NK-92 (cell line): ENCODE measurements around the gene CST7.
"Not testable (repeated sequence)": the region's sequence is repeated elsewhere in the genome, so short reads cannot be mapped to it uniquely, and the experiment has no call there.

Source experiments
- DNase-seq: peaks from one replicate; lab custom pipeline; 2025; ENCODE audit not compliant: unreplicated experiment; lab: John Stamatoyannopoulos, UW

CST7 gene, protein sequence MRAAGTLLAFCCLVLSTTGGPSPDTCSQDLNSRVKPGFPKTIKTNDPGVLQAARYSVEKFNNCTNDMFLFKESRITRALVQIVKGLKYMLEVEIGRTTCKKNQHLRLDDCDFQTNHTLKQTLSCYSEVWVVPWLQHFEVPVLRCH

GRCh38 chr20:24948939-24949679, at the start of gene CST7:
Gene CST7, plus strand, starts transcription at chr20:24949269. Its CDS starts 237 bp downstream, at chr20:24949506.
- no peak for DNase-seq

GRCh38 chr20:24906806-24907205, 42.3 kb upstream of the CST7 start:
- no peak for DNase-seq

DNA sequence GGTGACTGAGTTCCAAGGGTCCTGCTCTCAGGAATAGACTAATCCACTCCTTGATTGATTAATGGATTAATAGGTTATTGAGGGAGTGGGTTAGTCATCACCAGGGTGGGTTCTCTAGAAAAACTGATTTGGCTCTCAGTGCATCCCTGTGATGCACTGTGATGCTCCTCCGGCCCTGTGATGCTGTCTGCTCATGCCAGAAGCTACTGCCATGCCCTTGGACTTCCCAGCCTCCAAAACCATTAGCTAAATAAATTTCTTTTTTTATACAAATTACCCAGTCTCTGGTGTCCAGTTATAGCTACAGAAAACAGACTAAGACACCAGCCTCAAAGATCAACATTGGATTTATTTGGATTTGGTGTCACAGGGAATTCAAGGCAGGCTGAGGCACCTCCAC, 40.4 kb upstream of the CST7 start:
- DNase-seq, result no peak

DNA sequence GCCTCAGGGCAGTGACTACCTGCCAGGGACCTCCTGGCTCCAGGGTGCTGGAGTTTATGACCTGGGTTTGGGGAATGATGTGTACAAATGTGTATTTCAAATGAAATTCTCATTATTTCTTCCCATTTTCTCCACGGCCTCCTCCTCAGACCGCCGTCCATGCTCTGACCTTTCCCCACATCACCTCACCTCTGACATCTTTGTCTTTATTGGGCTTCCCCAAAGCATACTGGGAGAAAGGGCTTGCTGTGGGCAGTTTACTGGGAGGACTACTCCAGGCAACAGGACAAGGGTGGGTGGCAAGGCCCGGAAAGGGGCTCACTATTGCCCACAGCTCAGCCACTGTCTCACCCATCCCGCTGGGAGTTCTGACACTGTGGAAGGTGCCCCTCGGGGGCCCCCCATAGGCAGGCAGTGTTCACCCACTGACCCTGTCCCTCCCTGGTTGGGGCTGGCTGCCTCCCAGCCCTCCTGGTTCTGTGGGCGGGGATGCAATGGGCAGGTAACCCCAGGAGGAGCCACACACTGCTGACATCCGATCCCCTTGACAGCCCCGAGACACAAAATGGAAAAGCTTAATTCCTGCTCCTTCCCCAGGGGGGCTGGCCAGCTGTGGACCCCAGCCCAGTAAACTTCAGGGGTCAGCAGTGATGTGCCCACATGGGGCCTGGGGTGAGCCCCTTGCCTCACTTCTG, 39.8 kb upstream of the CST7 start:
- DNase-seq, result no peak

GRCh38 chr20:24909861-24910260, 39.2 kb upstream of the CST7 start:
- no peak for DNase-seq

GRCh38 chr20:24910461-24910860, 38.6 kb upstream of the CST7 start:
- DNase-seq, result no peak

GRCh38 chr20:24911461-24911860, 37.6 kb upstream of the CST7 start:
- no peak for DNase-seq

DNA sequence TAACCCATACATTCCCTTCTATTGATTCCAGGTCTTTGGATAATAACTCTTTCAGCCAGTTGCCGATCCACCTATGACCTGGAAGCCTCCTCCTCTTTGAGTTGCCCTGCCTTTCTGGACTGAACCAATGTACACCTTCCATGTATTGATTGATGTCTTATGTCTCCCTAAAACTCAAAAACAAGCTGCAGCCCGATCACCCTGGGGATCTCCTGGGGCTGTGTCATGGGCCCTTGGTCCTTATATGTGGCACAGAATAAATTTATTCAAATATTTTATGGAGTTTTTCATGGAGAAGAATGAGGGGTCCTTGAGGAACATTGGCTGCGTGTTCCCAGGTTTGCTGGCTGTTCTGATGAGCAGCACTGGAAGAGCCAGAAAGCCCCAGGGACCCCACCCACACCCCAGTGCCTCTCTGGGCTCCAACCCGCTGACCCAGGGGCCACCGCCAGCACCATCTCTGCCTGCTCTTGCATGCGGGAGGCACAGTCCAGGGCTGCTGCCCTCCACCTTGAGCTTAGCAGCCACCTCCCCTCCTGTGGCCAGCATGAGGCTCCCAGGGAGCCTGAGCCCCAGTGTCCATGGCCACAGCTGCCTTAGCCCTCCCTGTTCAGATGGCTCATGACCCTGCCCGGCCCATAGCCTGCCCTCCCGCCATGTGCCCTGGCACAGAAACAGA, 36.5 kb upstream of the CST7 start:
- DNase-seq, result no peak

GRCh38 chr20:24913076-24913628, 35.9 kb upstream of the CST7 start:
- no peak for DNase-seq

DNA sequence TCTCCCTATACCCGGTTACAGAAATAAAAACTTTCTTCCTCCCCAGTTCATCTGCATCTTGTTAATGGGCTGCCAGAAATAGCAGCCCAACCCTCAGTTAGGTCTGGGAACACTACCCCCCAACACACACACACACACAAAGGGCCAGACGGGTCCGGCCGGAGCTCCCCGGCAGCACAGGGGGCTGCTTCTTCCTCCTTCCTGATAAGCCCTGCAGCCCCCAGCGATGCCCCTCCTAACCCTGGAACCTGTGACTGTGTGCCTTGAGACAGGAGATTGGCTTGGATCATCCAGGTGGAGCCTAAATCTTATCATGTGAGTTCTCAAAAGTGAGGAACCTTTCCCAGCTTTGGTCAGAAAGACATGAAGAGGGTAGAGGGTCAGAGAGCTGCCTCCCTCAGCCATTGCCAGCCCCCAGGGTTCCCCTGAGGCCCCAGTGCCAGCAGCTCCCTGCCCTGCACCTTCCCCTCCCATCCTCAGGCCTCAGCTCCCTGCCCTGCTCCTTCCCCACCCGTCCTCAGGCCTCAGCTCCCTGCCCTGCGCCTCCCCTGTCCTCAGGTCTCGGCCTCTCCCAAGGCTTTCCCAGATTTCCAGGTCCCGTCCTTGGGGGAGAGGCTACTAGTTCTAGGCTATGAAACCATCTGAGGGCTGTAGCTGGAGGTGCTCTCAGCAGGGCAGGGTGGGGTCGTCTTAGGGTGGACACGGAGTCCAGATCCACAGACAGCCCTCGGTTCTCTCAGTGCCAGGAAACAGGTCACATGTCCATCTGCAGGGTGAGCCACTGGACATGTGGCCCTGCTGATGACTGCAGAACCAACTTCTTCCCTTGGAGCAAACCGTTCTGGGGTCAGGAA, 34.5 kb upstream of the CST7 start:
- DNase-seq, result no peak

DNA sequence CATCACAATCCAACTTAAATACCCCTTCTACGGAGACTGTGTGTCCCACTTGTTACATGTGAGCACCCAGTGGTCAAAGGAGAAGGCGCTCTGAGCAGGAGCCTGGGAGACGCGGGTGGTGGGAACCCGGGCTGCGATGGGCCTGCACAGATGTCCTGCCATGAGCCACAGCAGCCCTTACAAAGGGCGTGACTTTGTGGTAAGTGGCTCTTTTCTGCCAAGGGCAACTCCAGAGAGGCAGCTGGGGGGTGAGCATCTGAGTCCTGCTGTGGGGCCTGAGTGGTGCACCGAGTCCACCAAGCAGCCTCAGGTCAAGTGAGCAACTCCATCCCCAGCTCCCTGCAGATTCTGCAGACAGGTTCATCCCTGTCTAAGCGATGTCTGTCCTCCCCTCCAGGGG, 33.6 kb upstream of the CST7 start:
- no peak for DNase-seq

DNA sequence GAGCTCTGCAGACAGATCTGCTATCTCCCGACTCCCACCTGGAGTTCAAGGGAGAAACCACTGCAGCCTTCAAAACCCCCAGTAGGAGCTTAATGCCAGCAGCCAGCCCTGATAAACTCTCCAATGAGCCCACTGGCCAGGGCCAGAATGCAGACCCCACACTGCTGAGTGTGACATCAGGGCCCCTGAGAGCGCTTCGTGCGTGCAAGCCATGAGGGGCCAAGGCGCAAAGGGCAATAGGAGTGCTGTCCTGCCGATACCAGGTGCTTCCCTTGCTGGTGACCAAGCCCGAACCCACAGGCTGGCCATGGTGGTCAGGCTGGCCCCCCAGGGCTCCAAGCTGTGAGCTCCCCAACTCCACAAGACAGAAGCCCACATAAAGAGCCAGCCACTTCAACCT, 33.2 kb upstream of the CST7 start:
- no peak for DNase-seq

DNA sequence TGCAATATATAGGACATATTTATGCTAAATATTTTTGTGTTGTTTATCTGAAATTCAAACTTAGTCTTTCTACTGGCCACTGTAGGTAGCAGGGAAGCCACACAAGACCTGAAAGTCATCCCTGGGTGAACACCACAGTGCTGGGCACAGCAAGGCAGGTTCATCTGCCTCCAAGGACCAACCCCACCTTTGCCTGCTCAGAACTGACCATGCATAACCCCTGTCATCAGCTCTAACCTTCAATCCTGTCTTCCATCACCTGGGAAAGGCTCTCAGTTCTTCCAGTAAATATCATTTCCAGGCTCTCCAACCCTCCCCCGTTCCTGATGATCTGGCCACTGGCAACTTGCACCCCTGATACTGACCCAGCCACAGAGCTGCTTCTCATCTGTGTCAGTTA, 32.7 kb upstream of the CST7 start:
- DNase-seq, result no peak

GRCh38 chr20:24917056-24917455, 32.0 kb upstream of the CST7 start:
- no peak for DNase-seq

GRCh38 chr20:24917797-24918578, 31.1 kb upstream of the CST7 start:
- DNase-seq, result no peak

DNA sequence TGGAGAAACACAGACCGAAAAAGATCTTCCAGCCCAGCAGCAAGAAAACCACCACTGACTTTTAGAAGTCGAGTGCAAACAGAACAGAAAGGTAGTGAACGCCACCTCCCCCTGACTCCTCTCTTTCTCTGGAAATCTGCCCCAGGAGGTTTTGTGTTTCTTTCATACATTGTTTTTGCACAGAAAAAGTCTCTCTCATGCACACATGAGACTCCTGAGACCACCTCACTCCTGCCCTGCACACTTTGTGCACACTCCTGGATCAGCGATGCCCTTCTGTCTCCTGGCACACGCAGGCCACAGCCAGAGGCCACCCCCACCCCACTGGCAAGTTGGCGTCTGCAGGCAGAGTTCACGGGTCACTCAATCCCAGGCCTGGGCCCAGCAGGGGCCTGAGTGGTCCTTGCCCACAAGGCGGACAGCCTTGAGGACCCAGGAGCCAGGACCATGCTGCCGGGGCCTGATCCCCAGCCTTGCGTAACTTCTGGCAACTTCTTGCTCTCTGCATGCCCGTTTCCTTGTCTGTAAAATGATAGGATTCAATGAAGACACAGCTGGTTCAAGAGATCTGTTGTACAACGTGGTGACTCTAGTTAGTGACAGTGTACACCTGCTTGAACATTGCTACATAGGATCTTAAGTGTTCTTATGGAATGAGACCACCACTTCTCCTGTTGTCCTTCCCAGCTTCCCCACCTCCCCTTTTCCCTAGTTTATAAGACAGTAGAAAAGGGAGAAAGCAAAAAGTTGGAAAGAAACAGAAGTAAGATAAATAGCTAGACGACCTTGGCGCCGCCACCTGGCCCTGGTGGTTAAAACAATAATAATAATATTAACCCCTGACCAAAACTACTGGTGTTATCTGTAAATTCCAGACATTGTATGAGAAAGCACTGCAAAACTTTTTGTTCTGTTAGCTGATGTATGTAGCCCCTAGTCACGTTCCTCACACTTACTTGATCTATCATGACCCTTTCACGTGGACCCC, 30.2 kb upstream of the CST7 start:
- DNase-seq, result no peak

DNA sequence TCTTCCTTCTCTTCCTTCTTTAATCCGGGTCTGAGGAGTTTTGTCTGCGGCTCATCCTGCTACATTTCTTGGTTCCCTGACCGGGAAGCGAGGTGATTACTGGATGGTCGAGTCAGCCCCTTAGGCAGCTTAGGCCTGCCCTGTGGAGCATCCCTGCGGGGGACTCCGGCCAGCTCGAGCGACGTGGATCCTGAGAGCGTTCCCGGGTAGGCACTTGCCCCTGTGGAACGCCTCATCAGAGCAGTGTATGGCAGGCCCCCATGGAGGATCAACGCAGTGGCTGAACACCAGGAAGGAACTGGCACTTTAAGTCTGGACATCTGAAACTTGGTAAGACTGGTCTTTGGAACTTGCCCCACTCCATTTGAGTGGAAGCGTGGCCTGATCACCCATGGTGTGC, 29.4 kb upstream of the CST7 start:
- DNase-seq, result not testable (repeated sequence)

GRCh38 chr20:24920706-24921105, 28.4 kb upstream of the CST7 start:
- DNase-seq, result not testable (repeated sequence)

GRCh38 chr20:24929259-24929658, 19.8 kb upstream of the CST7 start:
- not testable (repeated sequence) for DNase-seq
